BJ (cell line): ENCODE measurements around the gene FBRSL1. TPM values are rescaled to one million over a fixed set of nuclear protein-coding genes. Genes with fewer than 3 reads are reported as not detected.
A peak's percentile ranks its signal among the peaks of the same experiment; 100 is the strongest.

Source experiments
- CTCF ChIA-PET: fragments of 350-600 bp; formaldehyde crosslinking; extraction: SDS; loops from one replicate; lab custom pipeline; 2021; ENCODE audit warnings: antibody characterized with exemption, inconsistent platforms; lab: Yijun Ruan, JAX
- POLR2A ChIA-PET: fragments of 300-600 bp; sonication (Branson Sonifier 250); formaldehyde crosslinking; extraction: SDS; loops from one replicate; lab custom pipeline; 2021; ENCODE audit warnings: antibody characterized with exemption; lab: Charles Lee
- DNase-seq: peaks from one replicate; pipeline ENCODE4 v3.0.0-alpha.2; 2011; ENCODE audit warnings: low read depth
- H3K27me3 ChIP-seq: 2 replicates; pipeline ENCODE4 v1.6.0; 2011; ENCODE audit warnings: low read length; ENCODE audit not compliant: control insufficient read depth, insufficient read depth
- H3K36me3 ChIP-seq: 2 replicates; pipeline ENCODE4 v1.5.1; 2011; ENCODE audit warnings: low read length; ENCODE audit not compliant: control insufficient read depth, insufficient read depth
- H3K4me3 ChIP-seq: 2 replicates; pipeline ENCODE4 v1.5.1; 2011; ENCODE audit warnings: low read depth, mild to moderate bottlenecking, control low read depth, low read length
- CTCF ChIP-seq: IDR thresholded peaks from 2 replicates; pipeline ENCODE4 v1.5.1; 2011; ENCODE audit warnings: low read depth, mild to moderate bottlenecking, control low read depth, inconsistent platforms, low read length, moderate library complexity; ENCODE audit not compliant: insufficient read depth
- polyA plus RNA-seq: library from polyadenylated mRNA; depleted of rRNA; stranded (reverse); fragments of >200 nt; gene quantifications from 2 replicates; pipeline ENCODE4 v1.2.3, GENCODE V29; 2011

FBRSL1 gene
- polyA plus RNA-seq, 1 experiment, result 1.4 TPM

- Histone ChIP-seq H3K27me3 (no peaks in the 10 kb centered on the region), H3K36me3 (no peaks in the 10 kb centered on the region; the same call in 1 of the 2 replicates), H3K4me3 (no peak overlapping the region)
- ChIA-PET CTCF (interaction anchor here (2.3 kb wide), 1 partner anchor 19 kb away, joined by 6 read pairs; no protein-coding TSS in a partner anchor), POLR2A (no interaction called here)
- no peak for DNase-seq
- no peak for TF ChIP-seq CTCF
These were observed 15.3 kb downstream of the FBRSL1 start for GRCh38 chr12:132505105-132505851.

- no peak for DNase-seq
- Histone ChIP-seq H3K36me3 (peaks cover 1% of the 10 kb centered on the region; the same call in 1 of the 2 replicates), H3K4me3 (no peak overlapping the region), H3K27me3 (no peaks in the 10 kb centered on the region)
- POLR2A ChIA-PET, result no interaction called here
- no peak for TF ChIP-seq CTCF
- CTCF ChIA-PET, result interaction anchor here (1.1 to 1.5 kb wide), 3 partner anchors 10 to 55 kb away, joined by 3 to 5 read pairs (median 4); no protein-coding TSS in a partner anchor
These were observed 15.9 kb downstream of the FBRSL1 start for GRCh38 chr12:132505852-132506219.

DNA sequence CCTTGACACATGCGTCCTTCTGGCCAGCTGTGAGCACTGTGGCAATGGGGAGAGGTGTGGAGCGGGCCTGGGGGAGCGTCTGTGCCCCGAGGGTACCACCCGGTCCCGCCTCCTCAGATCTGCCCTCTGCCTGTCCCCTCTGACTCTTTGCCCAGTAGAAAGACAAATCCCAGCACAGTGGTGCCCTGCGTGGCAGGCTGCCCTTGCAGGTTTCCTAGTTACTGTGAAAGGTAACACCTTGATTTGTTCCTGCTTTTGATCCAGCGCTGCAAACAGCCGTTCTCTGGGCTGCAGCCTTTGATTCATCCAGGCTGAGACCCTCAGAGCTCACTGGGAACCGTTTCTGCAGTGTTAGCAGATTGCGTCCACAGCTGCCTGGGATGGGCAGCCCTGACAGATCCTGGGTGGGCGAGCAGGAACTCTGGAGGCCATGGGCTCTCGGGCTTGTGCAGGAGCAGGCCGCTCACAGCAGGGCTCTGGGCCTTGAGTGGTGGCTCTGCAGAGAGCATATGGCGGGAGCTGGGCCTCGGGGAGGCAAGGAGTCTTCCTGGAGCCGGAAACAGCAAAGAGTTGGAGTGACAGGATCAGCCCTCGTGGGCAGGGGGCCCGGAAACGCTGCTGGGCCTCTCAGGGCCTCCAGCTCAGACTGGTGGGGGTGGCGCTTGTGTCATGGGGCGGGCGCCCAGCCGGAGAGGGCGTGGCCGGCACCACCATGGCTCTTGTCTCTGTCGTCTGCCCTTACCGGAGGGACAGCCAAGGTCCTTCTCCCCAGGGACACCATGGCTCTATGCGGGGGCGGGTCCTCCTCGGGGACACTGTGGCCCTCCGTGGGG is 16.6 kb downstream of the FBRSL1 start:
- Histone ChIP-seq H3K4me3 (peak overlapping the region; percentile 14), H3K36me3 (peaks cover 1% of the 10 kb centered on the region), H3K27me3 (no peaks in the 10 kb centered on the region)
- no peak for TF ChIP-seq CTCF
- ChIA-PET CTCF (interaction anchor here (0.9 to 1.5 kb wide), 5 partner anchors 9 to 55 kb away, joined by 3 to 6 read pairs (median 4); no protein-coding TSS in a partner anchor), POLR2A (no interaction called here)
- peak; percentile 19 for DNase-seq

- Histone ChIP-seq H3K4me3 (peak overlapping the region; percentile 14; the same call in 1 of the 2 replicates), H3K27me3 (no peaks in the 10 kb centered on the region), H3K36me3 (peaks cover 1% of the 10 kb centered on the region)
- TF ChIP-seq CTCF, result no peak
- CTCF ChIA-PET, result interaction anchor here (0.9 to 1.6 kb wide), 6 partner anchors 9 to 54 kb away, joined by 3 to 6 read pairs (median 4); no protein-coding TSS in a partner anchor
- DNase-seq, result no peak
- POLR2A ChIA-PET, result no interaction called here
These were observed 17.2 kb downstream of the FBRSL1 start for GRCh38 chr12:132507161-132507538.
